Adrenal gland (tissue), 12 donors: ENCODE measurements around the gene MGAT4A. TPM values are rescaled to one million over a fixed set of nuclear protein-coding genes. Genes with fewer than 3 reads are reported as not detected.
A peak's percentile ranks its signal among the peaks of the same experiment; 100 is the strongest.

ENCODE experiments used
- DNase-seq, 7 donors: peaks; one replicate each; pipeline ENCODE4 v3.0.0-alpha.2; 2019 to 2020
- H3K27ac ChIP-seq, 5 donors: fragments of 200-600 bp; sonication (generic) in 4 of 5; 1 replicate in 3 of 5; 2 replicates in 2 of 5; pipeline versions ENCODE4 v1.5.1 to v1.8.0; 2016 to 2020; ENCODE audit warnings: mild to moderate bottlenecking in 1 of 5
- H3K27me3 ChIP-seq: fragments of 200-600 bp; 2 replicates; pipeline ENCODE4 v1.8.0; 2021
- H3K36me3 ChIP-seq, 2 donors: fragments of 200-600 bp; replicated peaks in 1 of 2; 1 replicate in 1 of 2; 2 replicates in 1 of 2; pipeline versions ENCODE4 v1.5.1 to v1.8.0; 2018 to 2022
- H3K4me1 ChIP-seq, 2 donors: fragments of 200-600 bp; replicated peaks in 1 of 2; 1 replicate in 1 of 2; 2 replicates in 1 of 2; pipeline versions ENCODE4 v1.5.1 to v1.8.0; 2018 to 2021
- H3K4me3 ChIP-seq, 4 donors: fragments of 200-600 bp; sonication (generic) in 3 of 4; one replicate each; pipeline ENCODE4 v1.5.1; 2016 to 2018
- H3K9me3 ChIP-seq, 3 donors: fragments of 200-600 bp; sonication (generic) in 1 of 3; replicated peaks in 1 of 3; 1 replicate in 2 of 3; 2 replicates in 1 of 3; pipeline versions ENCODE4 v1.5.1 to v1.8.0; 2016 to 2021
- POLR2A ChIP-seq, 2 donors: fragments of 450-650 bp; IDR thresholded peaks; one replicate each; pipeline ENCODE4 v1.6.1; 2017; ENCODE audit warnings: antibody characterized with exemption in 2 of 2, mild to moderate bottlenecking in 2 of 2, moderate library complexity in 1 of 2
- WGBS, 4 donors: extraction: QIAGEN DNeasy Blood & Tissue Kit in 2 of 4; methylation state at CpG; one replicate each; pipeline versions ENCODE4 v1.1.5 to v1.1.7; 2013 to 2017; 5-methylcytosine and 5-hydroxymethylcytosine counted together
- intact Hi-C, 2 donors: fragments of 100-400 bp; cut with DNase I; formaldehyde crosslinking; loops; one replicate each; pipeline versions ENCODE4 v1.14.1 to v1.15.0; 2022 to 2023
- polyA plus RNA-seq, 3 donors: library from polyadenylated mRNA; stranded (reverse); fragments of 200-250 nt in 2 of 3; fragments of 350-450 nt in 1 of 3; fragmentation: Illumina TruSeq in 1 of 3; extraction: RNeasy Lipid Tissue Mini Kit (QIAGEN cat#74804) in 1 of 3; gene quantifications; one replicate each; pipeline ENCODE4 v1.2.3, GENCODE V29; 2013 to 2014
- total RNA-seq, 9 donors: library from RNA; depleted of rRNA in 4 of 9; stranded (reverse); fragments of >200 nt in 4 of 9; fragments of 120-200 nt in 1 of 9; fragmentation: NEBNext Ultra II Directional in 1 of 9; extraction: Animal tissue kit (Norgen Biotek cat#: 25700) in 1 of 9; gene quantifications; one replicate each; pipeline versions ENCODE4 v1.1.0 to v1.2.4, GENCODE V29; 2013 to 2023
- TF ChIP-seq, protein P1 (sequence below), 6 experiments: fragments of 450-650 bp in 4 of 6; fragments of 200-600 bp in 2 of 6; sonication (generic) in 1 of 6; IDR thresholded peaks; 1 replicate in 5 of 6; 2 replicates in 1 of 6; pipeline versions ENCODE4 v1.5.1 to v1.8.0; 2016 to 2021; ENCODE audit warnings: antibody characterized with exemption in 6 of 6, mild to moderate bottlenecking in 2 of 6, moderate library complexity in 1 of 6
- donor health status: healthy with polysubstance abuse.
- donor health status: Bipolar disorder and iron deficiency.
- donor health status: DM: yes; HTN: yes; CAD: no.
- donor health status: DM: no; HTN: no; CAD: no.
- donor health status: DM: no; HTN: no; CAD: no.
- donor health status: DM: yes; HTN: yes; CAD: no.

MGAT4A gene
- total and polyA plus RNA-seq, 12 donors, result 5.2 to 34.4 (median 18.7) TPM

DNA sequence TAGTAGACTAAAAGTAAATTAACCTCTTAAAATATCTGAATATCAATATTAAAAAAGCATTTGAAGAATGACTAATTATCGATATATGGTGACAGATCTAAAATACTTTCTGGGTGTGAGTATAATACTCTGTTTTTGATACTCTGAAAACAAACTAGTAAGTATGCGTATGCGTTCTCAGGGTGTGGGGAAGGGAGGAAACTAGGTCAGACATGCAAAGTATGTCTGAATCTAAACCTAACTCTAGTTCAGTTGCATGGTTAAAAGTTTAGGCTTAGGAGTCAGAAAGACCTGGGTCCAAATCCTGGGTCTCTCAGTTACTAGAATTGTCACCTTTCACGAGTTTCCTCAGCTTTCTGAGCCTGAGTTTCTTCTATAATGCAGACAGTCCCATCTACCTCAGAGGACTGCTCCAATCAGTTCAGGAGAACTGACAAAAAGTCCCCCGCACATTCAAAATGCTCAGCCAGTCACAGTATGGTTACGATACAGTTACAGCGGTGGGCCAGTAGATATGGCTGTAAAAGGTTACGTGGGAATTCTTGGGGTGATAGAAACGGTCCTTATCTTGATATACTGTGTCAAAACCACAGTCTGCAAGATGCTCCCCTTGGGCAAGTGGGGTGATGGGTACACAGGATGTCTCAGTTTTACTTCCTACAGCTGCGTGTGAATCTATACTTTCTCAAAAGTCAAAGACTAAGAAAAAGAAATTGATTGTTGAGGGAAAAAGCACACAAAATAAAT is 93.4 kb downstream of the MGAT4A start:
- no peaks in the 10 kb centered on the region for H3K9me3 ChIP-seq

DNA sequence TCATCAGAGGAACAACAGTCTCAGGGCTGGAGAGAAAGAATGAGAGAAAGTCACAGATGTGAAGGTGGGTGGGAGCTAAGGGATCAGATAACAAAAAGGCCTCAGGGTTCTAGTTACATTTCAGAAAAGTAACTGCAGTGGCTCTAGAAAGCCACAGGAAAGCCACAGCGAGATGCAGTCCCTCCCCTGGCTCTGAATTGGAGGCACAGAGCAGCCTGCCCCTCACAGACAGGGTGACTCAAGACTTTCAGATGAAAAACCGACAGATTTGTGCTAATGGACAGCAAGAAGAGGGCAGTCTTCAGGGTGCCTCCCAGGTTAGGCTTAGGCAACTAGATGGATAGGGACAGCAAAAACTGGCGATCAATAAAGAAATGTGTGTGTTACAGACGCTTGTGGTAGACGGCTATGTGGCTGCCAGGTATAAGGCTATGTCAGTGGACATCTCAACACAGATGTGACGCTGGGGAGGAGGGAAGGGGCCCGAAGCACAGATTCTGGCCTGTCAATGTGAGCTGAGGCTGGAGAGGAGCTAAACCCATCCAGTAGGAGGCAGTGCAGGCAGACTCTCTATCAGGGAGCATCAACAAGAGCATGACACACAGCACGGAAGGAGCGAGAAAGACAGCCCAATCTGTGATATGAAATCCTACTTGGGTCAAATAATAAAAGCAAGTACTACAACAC is 96.4 kb downstream of the MGAT4A start:
- no peaks in the 10 kb centered on the region for H3K27me3 ChIP-seq
- H3K4me1 ChIP-seq, result no peaks in the 10 kb centered on the region
- no peak overlapping the region for H3K27ac ChIP-seq
- intact Hi-C loops, result no loop called here
- WGBS, 4 donors, result 77 to 85% (median 81%) methylated on average over 9 of the region's 9 CpGs
- H3K36me3 ChIP-seq, result no peaks in the 10 kb centered on the region
- no peaks in the 10 kb centered on the region for H3K9me3 ChIP-seq
- DNase-seq, result no peak
- no peak overlapping the region for H3K4me3 ChIP-seq
- TF ChIP-seq, protein P1, sequence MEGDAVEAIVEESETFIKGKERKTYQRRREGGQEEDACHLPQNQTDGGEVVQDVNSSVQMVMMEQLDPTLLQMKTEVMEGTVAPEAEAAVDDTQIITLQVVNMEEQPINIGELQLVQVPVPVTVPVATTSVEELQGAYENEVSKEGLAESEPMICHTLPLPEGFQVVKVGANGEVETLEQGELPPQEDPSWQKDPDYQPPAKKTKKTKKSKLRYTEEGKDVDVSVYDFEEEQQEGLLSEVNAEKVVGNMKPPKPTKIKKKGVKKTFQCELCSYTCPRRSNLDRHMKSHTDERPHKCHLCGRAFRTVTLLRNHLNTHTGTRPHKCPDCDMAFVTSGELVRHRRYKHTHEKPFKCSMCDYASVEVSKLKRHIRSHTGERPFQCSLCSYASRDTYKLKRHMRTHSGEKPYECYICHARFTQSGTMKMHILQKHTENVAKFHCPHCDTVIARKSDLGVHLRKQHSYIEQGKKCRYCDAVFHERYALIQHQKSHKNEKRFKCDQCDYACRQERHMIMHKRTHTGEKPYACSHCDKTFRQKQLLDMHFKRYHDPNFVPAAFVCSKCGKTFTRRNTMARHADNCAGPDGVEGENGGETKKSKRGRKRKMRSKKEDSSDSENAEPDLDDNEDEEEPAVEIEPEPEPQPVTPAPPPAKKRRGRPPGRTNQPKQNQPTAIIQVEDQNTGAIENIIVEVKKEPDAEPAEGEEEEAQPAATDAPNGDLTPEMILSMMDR (IDR thresholded peaks at IDR 0.05), result no peak

More for the DNA sequence above, 93.4 kb downstream of the MGAT4A start:
- Histone ChIP-seq H3K4me3 (no peak overlapping the region), H3K4me1 (no peaks in the 10 kb centered on the region), H3K36me3 (no peaks in the 10 kb centered on the region), H3K27ac (no peak overlapping the region), H3K27me3 (no peaks in the 10 kb centered on the region)
- DNase-seq, result no peak
- TF ChIP-seq, protein P1 (IDR thresholded peaks at IDR 0.05), result no peak
- TF ChIP-seq POLR2A (IDR thresholded peaks at IDR 0.05), result no peak
- 80 to 93% (median 85%) methylated on average over 10 of the region's 10 CpGs for WGBS, 4 donors
- intact Hi-C loops, result no loop called here

DNA sequence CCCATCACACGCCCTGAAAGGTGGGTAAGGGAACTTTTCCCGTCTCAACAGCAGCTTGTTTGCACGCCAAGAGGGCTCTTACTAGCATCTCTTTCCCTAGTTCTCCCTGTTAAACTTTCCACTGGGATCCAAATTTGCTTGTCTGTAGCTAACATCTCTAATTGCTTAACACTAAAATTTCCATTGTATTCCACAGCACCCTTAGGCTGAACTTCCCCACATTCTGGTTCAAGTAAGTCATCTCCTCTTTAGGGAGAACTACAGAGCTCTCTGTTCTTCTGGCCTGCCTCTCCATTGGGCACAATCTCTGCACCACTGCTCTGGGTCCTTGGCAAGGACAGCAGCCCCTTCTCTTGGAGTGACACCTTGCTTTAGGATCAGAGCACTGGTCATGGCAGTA is 98.6 kb downstream of the MGAT4A start:
- H3K36me3 ChIP-seq, result no peaks in the 10 kb centered on the region
- no peak for DNase-seq

DNA sequence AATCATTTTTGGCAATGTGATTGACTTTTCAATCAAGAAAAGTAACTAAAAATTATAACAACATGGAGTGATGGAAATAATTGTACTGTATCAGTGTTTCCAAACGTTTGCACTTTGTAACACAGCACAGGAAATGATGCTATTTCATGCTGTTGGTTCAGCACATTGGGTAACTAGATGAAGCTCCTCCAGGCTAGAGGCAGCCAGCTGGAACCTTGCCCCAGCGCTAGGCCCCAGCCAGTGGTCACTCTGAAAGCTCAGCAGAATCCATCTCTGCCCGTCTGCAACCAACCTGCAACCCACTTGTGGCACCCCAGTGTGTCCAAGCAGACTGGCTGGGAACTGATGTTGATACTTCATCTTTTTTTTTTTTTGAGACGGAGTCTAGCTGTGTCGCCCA is 107.3 kb downstream of the MGAT4A start:
- no peaks in the 10 kb centered on the region for H3K9me3 ChIP-seq
- TF ChIP-seq, protein P1 (IDR thresholded peaks at IDR 0.05), result no peak
- no peak for TF ChIP-seq POLR2A (IDR thresholded peaks at IDR 0.05)
- H3K4me3 ChIP-seq, result no peak overlapping the region
- 70 to 77% (median 75%) methylated on average over 5 of the region's 5 CpGs for WGBS, 4 donors
- intact Hi-C loops, result no loop called here
- peaks cover 0 to 11% of the 10 kb centered on the region in 2 donors for H3K4me1 ChIP-seq
- no peaks in the 10 kb centered on the region for H3K27me3 ChIP-seq
- H3K27ac ChIP-seq, result peak overlapping the region in 1 of 5 donors; percentile 66
- peak in 6 of 7 donors; percentile 58 to 71 (median 64) for DNase-seq
- H3K36me3 ChIP-seq, result peaks cover 0 to 10% of the 10 kb centered on the region in 2 donors

More for the DNA sequence above, 98.6 kb downstream of the MGAT4A start:
- TF ChIP-seq, protein P1 (IDR thresholded peaks at IDR 0.05), result no peak
- TF ChIP-seq POLR2A (IDR thresholded peaks at IDR 0.05), result no peak
- H3K9me3 ChIP-seq, result no peaks in the 10 kb centered on the region
- no peaks in the 10 kb centered on the region for H3K4me1 ChIP-seq
- no peak overlapping the region for H3K4me3 ChIP-seq
- intact Hi-C loops, result no loop called here
- H3K27me3 ChIP-seq, result no peaks in the 10 kb centered on the region
- 78 to 94% (median 93%) methylated on average over 3 of the region's 3 CpGs for WGBS, 4 donors
- no peak overlapping the region for H3K27ac ChIP-seq
